MCF 10A (cell line): ENCODE measurements around the gene FOXK1. TPM values are rescaled to one million over a fixed set of nuclear protein-coding genes. Genes with fewer than 3 reads are reported as not detected.
"Not testable (repeated sequence)": the region's sequence is repeated elsewhere in the genome, so short reads cannot be mapped to it uniquely, and the experiment has no call there.

Experiments
- BruUV-seq: library from RNA; stranded (reverse); fragments of 400-500 nt; replicated peaks from 2 replicates; lab custom pipeline; 2021; lab: Mats Ljungman, UMichigan
- CTCF ChIA-PET: fragments of 300-600 bp; sonication (Branson Sonifier 250); formaldehyde crosslinking; extraction: SDS; loops from one replicate; lab custom pipeline; 2021; ENCODE audit warnings: antibody characterized with exemption, inconsistent platforms; lab: Yijun Ruan, JAX
- POLR2A ChIA-PET: fragments of 300-600, 350-650 bp; sonication (Branson Sonifier 250); formaldehyde crosslinking; extraction: SDS; loops from one replicate; lab custom pipeline; 2020; ENCODE audit warnings: antibody characterized with exemption, inconsistent platforms; lab: Yijun Ruan, JAX
- DNase-seq: peaks from one replicate; pipeline ENCODE4 v3.0.0-alpha.2; 2018; ENCODE audit not compliant: unreplicated experiment
- H3K27ac Mint-ChIP-seq: one replicate; pipeline ENCODE4 v1.8.0; 2022; ENCODE audit warnings: mild to moderate bottlenecking, low read depth, mixed read lengths; ENCODE audit not compliant: unreplicated experiment
- H3K27me3 Mint-ChIP-seq: one replicate; pipeline ENCODE4 v1.8.0; 2022; ENCODE audit warnings: mixed read lengths; ENCODE audit not compliant: insufficient read depth, unreplicated experiment
- H3K36me3 Mint-ChIP-seq: one replicate; pipeline ENCODE4 v1.8.0; 2022; ENCODE audit warnings: mild to moderate bottlenecking, moderate library complexity, mixed read lengths; ENCODE audit not compliant: insufficient read depth, unreplicated experiment
- H3K4me1 Mint-ChIP-seq: one replicate; pipeline ENCODE4 v1.8.0; 2022; ENCODE audit warnings: mixed read lengths; ENCODE audit not compliant: insufficient read depth, unreplicated experiment
- H3K4me3 Mint-ChIP-seq: one replicate; pipeline ENCODE4 v1.8.0; 2022; ENCODE audit warnings: mild to moderate bottlenecking, moderate library complexity, mixed read lengths; ENCODE audit not compliant: unreplicated experiment
- H3K9me3 Mint-ChIP-seq: one replicate; pipeline ENCODE4 v1.8.0; 2022; ENCODE audit warnings: mixed read lengths; ENCODE audit not compliant: unreplicated experiment
- intact Hi-C: fragments of 100-400 bp; cut with micrococcal nuclease; formaldehyde crosslinking; loops from 2 replicates; pipeline ENCODE4 v1.14.1; 2022
- total RNA-seq: library from RNA; stranded (reverse); gene quantifications from 2 replicates; pipeline ENCODE4 v1.2.3, GENCODE V29; 2022
- TF ChIP-seq, protein P1 (sequence below): fragments of 200-600 bp; IDR thresholded peaks from one replicate; pipeline ENCODE4 v1.8.0; 2022; ENCODE audit warnings: antibody characterized with exemption, mild to moderate bottlenecking; ENCODE audit not compliant: unreplicated experiment

The FOXK1 gene
- total RNA-seq, 1 experiment from 2014 or later: 37.7 TPM

DNA sequence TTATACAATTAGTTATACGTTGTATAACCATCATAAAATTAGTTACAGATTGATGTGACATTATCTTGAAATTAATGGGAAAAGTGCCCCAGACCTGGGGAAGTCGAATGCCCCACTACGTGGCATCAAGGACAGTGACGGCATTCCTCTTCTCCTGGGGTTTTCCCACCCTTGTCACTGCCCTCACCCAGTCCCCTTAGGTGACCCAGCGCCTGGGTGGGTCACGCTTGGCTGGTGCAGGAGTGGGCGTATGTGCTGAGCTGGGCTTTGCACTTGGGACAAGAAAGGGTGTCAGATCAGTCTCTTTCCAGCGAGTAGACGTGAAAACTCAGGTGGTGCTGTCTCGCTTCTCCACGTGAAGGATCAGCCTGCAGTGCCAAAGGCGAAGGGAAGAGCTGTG is 7.6 kb downstream of the FOXK1 start:
- ChIA-PET CTCF (interaction anchor here (0.7 kb wide), 1 partner anchor 1263 kb away, joined by 3 read pairs; no protein-coding TSS in a partner anchor), POLR2A (interaction anchor here (1.1 to 1.2 kb wide), 2 partner anchors 14 to 86 kb away, joined by 3 to 4 read pairs; partner anchors contain the start of gene AP5Z1)
- H3K36me3 Mint-ChIP-seq: peaks cover 46% of the 10 kb centered on the region
- H3K27me3 Mint-ChIP-seq: no peaks in the 10 kb centered on the region
- intact Hi-C loops: no loop called here
- TF ChIP-seq, protein P1, sequence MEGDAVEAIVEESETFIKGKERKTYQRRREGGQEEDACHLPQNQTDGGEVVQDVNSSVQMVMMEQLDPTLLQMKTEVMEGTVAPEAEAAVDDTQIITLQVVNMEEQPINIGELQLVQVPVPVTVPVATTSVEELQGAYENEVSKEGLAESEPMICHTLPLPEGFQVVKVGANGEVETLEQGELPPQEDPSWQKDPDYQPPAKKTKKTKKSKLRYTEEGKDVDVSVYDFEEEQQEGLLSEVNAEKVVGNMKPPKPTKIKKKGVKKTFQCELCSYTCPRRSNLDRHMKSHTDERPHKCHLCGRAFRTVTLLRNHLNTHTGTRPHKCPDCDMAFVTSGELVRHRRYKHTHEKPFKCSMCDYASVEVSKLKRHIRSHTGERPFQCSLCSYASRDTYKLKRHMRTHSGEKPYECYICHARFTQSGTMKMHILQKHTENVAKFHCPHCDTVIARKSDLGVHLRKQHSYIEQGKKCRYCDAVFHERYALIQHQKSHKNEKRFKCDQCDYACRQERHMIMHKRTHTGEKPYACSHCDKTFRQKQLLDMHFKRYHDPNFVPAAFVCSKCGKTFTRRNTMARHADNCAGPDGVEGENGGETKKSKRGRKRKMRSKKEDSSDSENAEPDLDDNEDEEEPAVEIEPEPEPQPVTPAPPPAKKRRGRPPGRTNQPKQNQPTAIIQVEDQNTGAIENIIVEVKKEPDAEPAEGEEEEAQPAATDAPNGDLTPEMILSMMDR: no peak
- no peak for DNase-seq
- no TSS peak for BruUV-seq
- H3K4me3 Mint-ChIP-seq: peak overlapping the region; percentile 5
- H3K27ac Mint-ChIP-seq: peak overlapping the region; percentile 64
- no peaks in the 10 kb centered on the region for H3K9me3 Mint-ChIP-seq
- peaks cover 23% of the 10 kb centered on the region for H3K4me1 Mint-ChIP-seq

DNA sequence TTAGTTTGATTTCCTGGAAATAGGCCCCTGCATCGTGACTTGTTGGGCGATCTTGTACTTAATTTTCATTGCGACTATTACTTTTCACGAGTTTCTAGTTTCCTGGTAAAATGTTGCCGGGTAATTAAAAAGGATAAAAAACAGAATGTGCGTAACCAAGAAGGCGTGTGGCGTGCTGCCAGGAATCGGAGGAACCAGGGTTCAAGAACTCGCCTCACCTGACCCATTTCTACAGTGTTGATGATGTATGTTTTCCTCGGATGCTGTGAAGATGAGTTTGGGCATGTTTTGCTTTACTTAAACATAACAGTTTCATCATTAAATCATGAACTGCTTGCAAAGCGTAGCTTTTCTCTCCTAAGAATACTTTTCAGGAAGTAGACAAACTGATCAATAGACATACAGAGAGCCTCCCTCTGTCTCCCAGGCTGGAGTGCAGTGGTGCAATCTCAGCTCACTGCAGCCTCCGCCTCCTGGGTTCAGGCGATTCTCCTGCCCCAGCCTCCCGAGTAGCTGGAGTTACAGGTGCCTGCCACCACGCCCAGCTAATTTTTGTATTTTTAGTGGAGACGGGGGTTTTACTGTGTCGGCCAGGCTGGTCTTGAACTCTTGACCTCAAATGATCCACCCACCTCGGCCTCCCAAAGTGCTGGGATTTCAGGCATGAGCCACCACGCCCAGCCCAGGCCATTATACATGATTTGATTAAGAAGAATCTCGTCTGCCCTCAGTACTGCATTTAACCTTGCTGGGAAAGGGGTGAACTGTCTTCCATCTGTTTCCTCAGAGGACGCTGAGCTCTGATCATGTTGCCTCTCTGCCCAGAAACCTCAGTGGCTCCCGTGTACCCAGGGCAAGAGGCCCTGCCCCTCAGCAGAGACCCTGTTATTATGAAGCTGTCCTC is 9.1 kb downstream of the FOXK1 start:
- TF ChIP-seq, protein P1: no peak

DNA sequence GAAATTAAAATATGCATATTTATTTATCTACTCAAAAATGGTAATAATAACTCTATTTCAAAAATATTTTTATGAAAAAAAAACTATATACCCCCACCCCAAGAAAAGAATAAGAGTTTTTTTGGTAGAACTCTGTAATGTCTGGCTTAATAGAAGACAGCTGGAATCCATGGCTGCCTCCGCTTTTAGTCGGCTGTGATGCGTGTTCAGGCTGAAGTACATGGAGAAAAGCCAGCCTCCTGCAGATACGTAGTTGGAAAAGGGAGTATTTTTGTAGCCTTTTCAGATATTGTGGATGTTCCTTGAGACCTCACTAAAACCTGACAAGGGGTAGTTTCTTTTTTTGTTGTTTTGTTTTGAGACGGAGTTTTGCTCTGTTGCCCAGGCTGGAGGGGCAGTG is 10.0 kb downstream of the FOXK1 start:
- TF ChIP-seq, protein P1: no peak
- peaks cover 50% of the 10 kb centered on the region for H3K36me3 Mint-ChIP-seq
- DNase-seq: no peak
- no peak overlapping the region for H3K27ac Mint-ChIP-seq
- no peaks in the 10 kb centered on the region for H3K27me3 Mint-ChIP-seq
- POLR2A ChIA-PET: interaction anchor here (0.7 to 1.3 kb wide), 3 partner anchors 9 to 52 kb away, joined by 4 to 6 read pairs (median 4); no protein-coding TSS in a partner anchor
- H3K4me3 Mint-ChIP-seq: no peak overlapping the region
- BruUV-seq: no TSS peak
- intact Hi-C loops: no loop called here
- peaks cover 20% of the 10 kb centered on the region for H3K4me1 Mint-ChIP-seq
- no peaks in the 10 kb centered on the region for H3K9me3 Mint-ChIP-seq
- CTCF ChIA-PET: interaction anchor here (1.3 to 1.5 kb wide), 2 partner anchors 11 to 51 kb away, joined by 4 read pairs; no protein-coding TSS in a partner anchor

More for the DNA sequence above, 9.1 kb downstream of the FOXK1 start:
- intact Hi-C loops: no loop called here
- no peak overlapping the region for H3K4me3 Mint-ChIP-seq
- no TSS peak for BruUV-seq
- H3K9me3 Mint-ChIP-seq: no peaks in the 10 kb centered on the region
- no peaks in the 10 kb centered on the region for H3K27me3 Mint-ChIP-seq
- H3K4me1 Mint-ChIP-seq: peaks cover 20% of the 10 kb centered on the region
- no peak for DNase-seq
- no peak overlapping the region for H3K27ac Mint-ChIP-seq
- peaks cover 52% of the 10 kb centered on the region for H3K36me3 Mint-ChIP-seq
- ChIA-PET CTCF (interaction anchor here (1.5 kb wide), 1 partner anchor 12 kb away, joined by 4 read pairs; no protein-coding TSS in a partner anchor), POLR2A (interaction anchor here (0.7 to 1.2 kb wide), 2 partner anchors 10 to 84 kb away, joined by 3 to 4 read pairs; partner anchors contain the start of gene AP5Z1)

DNA sequence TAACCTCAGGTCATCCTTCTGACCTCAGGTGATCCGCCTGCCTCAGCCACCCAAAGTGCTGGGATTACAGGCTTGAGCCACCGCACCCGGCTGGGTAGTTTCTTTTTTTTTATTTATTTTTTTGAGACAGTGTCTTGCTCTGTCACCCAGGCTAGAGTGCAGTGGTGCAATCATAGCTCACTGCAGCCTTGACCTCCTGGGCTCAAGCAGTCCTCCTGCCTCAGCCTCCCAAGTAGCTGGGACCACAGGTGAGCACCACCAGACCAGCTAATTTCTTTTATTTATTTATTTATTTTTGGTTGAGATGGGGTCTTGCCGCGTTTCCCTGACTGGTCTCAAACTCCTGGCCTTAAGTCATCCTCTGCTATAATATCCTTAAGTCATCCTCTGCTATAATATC is 10.5 kb downstream of the FOXK1 start:
- POLR2A ChIA-PET: interaction anchor here (0.6 to 1.3 kb wide), 5 partner anchors 9 to 52 kb away, joined by 3 to 6 read pairs (median 4); no protein-coding TSS in a partner anchor
- not testable (repeated sequence) for H3K27ac Mint-ChIP-seq

More for the DNA sequence above, 10.5 kb downstream of the FOXK1 start:
- H3K4me3 Mint-ChIP-seq, H3K9me3 Mint-ChIP-seq, BruUV-seq, intact Hi-C loops, DNase-seq, H3K27me3 Mint-ChIP-seq: not testable (repeated sequence)
- CTCF ChIA-PET: interaction anchor here (1.1 to 1.5 kb wide), 3 partner anchors 11 to 61 kb away, joined by 3 to 4 read pairs (median 4); no protein-coding TSS in a partner anchor
- Mint-ChIP-seq H3K4me1 (peaks cover 20% of the 10 kb centered on the region), H3K36me3 (peaks cover 45% of the 10 kb centered on the region)
